GM21515 (cell line): Measurements from ENCODE around the gene LCLAT1.

ENCODE experiments used
- ATAC-seq: cut with Tn5 transposase; IDR thresholded peaks from one replicate; pipeline ENCODE4 v1.9.1; 2021; ENCODE audit not compliant: unreplicated experiment

The LCLAT1 gene

DNA sequence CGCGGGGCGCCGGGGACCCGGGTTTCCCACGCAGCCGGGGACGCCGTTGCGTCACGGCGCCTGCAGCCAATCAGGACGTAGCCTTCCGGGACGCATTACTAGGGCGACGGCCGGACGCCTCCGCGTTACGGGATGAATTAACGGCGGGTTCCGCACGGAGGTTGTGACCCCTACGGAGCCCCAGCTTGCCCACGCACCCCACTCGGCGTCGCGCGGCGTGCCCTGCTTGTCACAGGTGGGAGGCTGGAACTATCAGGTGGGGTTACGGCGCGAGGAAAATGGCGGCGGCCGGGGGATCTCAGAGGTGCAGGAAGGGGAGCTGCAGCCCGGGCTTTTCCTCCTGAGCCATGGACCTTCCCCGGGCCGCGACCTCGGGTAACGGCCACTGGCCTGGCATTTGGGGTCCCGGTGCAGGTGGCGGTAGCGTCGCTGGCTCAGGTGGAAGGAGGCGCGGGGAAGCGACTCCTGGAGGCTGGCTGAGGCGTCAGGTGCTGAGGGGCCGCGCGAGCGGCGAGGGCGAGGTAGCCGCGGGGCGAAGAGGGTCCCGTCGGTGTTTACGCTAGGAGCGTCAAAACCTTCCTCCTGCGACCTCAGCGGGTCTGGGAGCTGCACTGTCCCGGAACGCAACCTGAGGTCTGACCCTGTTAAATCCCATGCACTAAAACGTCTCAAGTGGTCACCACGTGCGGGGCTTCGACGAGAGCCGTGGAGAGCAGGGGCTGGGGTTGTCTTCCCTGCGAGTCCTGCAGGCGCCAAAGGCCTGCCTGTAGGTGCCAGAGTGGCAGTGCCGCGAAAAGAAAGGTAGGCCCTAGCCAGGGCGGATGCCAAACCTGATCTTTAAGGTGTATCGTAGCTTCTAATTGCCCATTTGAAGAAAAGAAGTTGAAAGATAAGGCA is at the start of gene LCLAT1:
Gene LCLAT1 (plus strand): TSS at position 98 of the 897 bp plus-strand sequence. CDS start 78,345 bp downstream, outside the sequence.
- ATAC-seq: peak; percentile 96

GRCh38 chr2:30398084-30398873 is 48.8 kb upstream of the LCLAT1 start:
- no peak for ATAC-seq

DNA sequence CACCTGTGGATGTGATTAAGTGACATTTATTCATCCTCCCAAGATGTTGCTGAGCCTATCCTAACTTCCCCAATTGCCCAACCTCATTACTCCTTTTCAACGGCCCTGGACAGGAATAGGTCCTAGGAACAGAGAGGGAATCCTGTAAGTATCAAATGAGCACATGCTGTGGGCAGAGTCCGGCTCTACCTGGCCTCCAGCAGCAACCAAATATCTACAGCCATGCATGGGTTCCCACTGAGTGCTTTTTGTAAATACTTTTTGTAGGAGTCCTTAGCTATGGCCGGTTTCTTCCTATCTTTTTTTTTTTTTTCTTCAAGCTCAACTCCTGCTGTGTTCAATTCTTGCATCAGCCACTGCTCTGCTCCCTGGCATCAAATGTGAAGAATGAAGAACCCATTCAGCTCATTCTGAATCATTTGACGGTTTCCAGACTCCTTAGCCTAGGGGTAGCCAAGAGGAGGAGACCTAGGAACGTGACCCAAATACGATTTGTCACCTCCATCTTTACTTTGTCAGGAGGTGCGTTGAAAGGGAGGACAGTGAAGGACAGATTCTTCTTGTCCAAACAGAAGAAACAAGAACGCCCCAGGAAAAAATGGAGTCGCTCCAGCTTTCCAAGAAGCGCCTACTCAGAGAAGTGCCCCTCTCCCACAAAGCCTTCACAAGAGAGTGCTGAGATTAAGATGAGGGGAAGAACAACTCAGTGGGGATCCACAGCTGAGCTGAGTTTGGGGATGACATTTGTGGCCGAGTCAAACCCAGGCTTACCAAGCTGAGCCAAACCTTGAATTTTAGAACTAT is 46.7 kb upstream of the LCLAT1 start:
- no peak for ATAC-seq

GRCh38 chr2:30402441-30403182 is 44.4 kb upstream of the LCLAT1 start:
- no peak for ATAC-seq

DNA sequence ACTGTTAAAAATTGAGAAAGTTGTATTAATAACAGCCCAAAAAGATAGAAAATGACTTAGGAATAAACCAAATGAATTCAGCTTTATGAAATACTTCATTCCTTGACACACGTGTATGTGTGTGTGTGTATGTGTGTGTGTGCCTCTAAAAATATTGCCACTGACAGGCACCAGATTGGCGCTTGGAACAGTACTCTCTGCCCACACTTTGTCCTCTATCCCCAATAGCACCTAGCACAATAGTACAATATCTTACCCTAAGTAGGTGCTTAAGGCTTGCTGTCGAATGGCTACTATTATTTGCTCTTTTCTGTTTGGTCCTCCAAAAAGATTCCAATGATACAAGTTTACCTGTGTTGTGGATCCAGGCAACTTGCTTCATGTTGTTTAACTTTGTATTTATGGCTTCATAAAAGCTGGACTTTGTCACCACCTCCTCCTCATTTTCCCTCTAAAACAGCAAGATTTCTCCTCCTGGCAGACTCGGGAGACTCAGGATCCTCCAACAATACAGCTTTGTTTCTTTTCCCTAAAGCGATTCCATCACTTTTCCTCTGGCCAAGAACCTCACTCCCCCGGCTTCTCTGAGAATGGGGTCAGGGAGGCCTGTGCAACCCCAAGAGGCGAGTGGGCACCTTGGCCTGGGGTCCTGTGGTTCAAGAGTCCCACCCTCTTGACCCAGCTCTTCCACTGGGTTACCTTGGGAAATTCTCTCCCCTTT is 43.3 kb upstream of the LCLAT1 start:
- ATAC-seq: no peak

DNA sequence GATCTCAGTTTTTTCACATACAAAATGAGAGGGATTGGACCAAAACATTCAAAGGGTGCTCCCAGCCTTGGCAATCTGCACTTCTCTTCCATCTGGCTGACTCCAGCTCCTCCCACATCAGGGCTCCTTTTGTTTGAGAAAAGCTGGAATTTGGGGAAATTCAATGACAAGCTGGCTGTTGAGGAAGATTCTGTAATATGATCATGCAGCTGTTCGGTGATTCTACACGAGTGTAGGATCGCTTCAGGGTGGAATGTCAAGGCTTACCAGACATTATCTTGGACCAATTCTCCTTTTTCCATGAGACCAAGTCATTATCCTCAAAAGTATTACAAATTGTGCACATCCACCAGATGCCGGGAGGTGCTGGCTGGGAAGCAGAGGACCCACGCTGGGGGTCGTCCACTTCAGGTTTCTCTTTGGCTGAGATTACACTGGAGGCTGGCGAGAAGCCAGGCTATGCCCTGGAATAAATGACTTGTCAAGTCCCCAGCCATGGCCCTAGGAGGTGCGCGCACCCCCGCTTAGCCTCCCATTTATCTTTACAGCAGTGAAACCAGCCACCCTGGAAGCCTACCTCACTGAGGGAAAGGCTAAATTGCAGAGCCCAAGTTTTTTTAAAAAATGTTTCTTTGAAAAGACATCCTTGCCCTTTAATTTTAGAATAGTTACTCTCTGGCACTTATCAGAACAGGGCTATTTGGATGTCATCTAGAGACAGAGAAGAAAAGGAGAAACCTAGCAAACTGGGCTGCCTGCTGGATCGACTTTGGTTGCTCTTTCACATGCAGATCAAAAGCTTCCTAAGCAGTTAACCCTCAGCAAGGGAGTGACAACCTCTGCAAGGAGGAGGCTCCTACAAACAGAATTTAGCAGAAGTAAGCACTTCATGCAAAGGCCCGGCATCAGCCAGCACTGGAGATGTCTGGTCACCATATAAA is 42.5 kb upstream of the LCLAT1 start:
- ATAC-seq: no peak

DNA sequence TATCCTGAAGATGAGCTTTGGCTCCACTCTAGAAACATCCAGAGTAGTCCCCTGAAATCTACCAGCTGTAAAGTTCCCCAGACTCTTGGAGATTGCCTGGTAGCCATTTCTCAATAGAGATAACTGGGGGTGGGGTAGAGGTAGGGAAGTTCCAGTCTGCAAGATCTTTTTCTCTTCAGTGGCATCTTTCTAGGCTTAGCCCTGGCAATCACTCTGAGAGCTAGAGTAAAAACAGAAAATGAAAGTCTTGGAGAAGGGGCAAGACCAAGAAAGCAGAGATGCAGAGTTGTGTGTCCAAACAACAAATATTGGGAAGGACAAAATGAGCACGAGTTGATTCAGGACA is 41.8 kb upstream of the LCLAT1 start:
- no peak for ATAC-seq

DNA sequence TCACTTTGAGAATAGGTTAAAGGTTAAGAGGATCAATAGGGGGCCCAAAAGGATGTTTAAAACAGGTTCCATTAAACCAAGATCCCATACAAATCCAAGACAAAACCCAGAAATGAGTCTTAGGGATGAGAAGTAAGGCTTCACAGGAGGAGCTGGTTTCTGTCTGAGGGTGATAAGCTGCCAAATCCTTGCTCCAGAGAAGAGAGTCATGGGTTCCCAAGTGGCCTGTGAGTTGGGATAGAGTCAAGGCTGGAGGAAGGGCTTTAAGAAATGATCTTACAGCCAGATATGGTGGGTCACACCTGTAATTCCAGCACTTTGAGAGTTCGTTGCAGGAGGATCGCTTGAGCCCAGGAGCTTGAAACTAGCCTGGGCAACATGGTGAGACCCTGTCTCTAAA is 40.2 kb upstream of the LCLAT1 start:
- ATAC-seq: no peak

DNA sequence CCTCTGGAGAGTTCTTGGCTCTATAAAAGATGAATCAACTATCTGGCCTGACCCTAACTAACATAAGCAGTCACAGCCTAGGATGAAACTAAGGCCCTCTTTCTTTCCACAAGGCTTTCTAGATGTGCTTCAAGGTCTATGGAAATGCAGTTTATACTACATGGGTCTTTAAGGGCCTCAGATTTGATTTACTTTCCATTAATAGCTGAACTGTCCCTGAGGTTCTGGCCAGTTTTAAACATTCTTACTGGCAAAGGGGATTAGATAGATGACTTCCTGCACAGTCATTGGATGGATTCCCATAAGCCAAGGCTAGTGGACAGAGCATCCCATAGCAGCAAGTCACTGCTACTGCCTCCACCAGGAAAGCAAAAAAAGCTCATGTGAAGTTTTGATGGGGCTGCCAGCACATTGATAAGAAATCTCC is 38.1 kb upstream of the LCLAT1 start:
- no peak for ATAC-seq

GRCh38 chr2:30410217-30410616 is 36.8 kb upstream of the LCLAT1 start:
- no peak for ATAC-seq

- no peak for ATAC-seq
Observed at GRCh38 chr2:30412047-30412683, 34.9 kb upstream of the LCLAT1 start.

DNA sequence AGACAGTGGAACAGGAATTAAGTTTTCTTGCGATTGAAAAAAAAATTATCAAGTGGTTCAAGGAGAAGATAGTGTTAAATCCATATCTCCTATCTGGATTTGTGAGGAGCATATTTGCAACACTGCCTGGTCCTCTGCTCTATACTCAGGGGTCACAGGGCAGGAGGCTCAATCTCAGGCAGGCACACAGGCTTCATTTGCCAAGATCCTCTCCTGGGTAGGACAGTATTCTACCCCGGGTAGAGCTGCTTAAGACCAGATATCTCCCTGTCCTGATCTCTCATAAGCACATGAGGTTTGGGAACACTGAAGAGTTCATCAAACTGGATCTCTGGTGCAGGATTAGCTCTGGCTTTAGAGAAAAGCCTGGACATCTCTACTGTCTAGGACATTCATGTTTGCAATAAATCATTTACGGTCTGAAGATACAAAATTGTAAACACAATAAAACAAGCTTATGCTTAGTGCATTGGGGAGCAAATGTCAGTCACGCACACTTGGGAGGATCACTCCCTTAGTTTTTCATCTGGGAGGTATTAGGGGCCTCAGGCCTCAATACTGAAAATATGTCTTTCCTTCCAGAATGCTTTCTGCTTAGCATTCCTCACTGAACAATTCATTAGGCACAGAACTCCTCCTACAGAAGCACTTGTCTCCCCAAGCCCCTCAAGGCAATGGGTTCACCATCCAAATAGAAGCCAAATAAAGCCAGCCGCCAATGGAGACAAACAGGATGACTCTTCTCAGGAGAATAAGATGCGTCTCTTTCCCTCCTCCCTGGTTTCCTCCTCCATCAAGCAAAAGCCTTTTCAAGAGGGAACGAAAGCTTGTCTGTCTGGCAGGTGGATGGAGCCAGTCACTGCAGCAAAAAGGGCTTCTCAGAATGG is 34.1 kb upstream of the LCLAT1 start:
- no peak for ATAC-seq

GRCh38 chr2:30414961-30415360 is 32.1 kb upstream of the LCLAT1 start:
- no peak for ATAC-seq

DNA sequence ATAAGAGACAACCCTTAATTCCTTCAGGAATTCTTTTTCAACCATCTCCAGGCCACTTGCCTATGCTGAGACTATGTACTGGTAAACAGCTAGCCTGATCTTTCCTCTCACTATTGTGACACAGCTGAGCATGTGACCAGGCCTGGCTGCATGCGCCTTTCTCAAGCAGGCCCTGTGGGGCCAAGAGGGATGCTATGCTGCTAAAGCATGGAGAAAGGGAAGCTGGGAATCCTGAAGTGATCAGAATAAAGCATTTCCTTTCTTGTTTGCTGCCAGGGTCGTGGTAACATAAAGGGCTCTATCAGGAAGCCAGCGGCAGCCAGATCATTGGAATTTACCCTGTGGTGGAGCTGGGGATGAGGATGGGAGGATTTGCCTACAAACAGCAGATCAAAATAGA is 29.8 kb upstream of the LCLAT1 start:
- no peak for ATAC-seq

- ATAC-seq: no peak
Observed at GRCh38 chr2:30421026-30421603, 25.9 kb upstream of the LCLAT1 start.

DNA sequence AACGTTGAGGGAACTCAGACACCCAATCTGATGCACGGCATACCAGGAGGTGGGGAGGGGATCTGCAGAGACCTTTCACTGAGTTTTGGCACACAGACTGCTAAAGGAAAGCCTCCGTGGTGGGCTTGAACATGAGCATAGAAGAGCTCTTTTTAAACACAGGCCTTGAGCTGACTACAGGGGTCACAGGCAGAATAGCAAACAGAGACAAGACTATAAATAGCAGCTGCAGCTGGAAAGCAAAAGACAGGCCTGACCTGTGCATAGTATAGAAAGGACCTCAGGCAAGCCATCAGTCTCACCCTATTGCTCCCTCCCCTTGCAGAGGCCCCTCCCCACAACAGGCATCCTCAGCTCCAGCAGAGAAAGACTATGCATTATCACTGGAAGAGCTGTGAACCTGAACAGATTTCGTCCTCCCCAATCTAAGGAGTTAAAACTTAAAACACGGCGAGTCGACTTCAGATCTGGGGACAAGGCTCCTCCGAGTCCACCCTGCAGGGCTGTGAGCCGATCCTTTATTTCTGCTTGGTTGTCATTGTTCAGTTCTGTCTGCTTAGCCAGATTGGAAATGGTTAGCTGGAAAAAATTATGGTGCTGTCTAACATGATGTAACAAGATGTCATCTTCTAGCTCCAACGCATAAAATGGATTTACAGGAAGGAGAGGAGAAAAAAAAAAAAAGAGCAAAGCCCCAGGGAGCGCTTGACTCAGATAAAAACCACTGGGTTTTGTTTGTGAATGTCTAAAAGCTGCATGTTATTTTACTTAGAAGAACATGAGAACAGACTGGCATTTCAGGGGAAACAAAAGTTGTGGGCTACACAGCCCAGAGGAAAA is 25.2 kb upstream of the LCLAT1 start:
- ATAC-seq: peak; percentile 65
